MG63 (cell line): ENCODE data around the gene BCL3. TPM values are rescaled to one million over a fixed set of nuclear protein-coding genes. Genes with fewer than 3 reads are reported as not detected.

Experiments used
- total RNA-seq: library from RNA; depleted of rRNA; stranded (reverse); fragments of >200 nt; shearing (Covaris generic); gene quantifications from 2 replicates; pipeline ENCODE4 v1.2.3, GENCODE V29; 2014; ENCODE audit warnings: low replicate concordance; rRNA removed

Gene BCL3
- total RNA-seq, 1 experiment from 2014 or later = 3.6 TPM

Other genes starting within 250 kb of the BCL3 start
- gene ZNF180, start 248.2 kb upstream of the BCL3 start, total RNA-seq = 4.4 and 11.7 TPM in 2 replicates
- not detected in 2 replicates for gene CEACAM20, start 219.0 kb upstream of the BCL3 start, total RNA-seq
- gene IGSF23, start 135.1 kb upstream of the BCL3 start, total RNA-seq = 3.0 TPM in 1 of 2 replicates, not detected in the other
- 120 and 141 TPM in 2 replicates for gene PVR, start 104.8 kb upstream of the BCL3 start, total RNA-seq
- 0.47 and 0.69 TPM in 2 replicates for gene CEACAM19, start 77.2 kb upstream of the BCL3 start, total RNA-seq
- gene CEACAM16, start 49.6 kb upstream of the BCL3 start, total RNA-seq = 0.92 TPM in 1 of 2 replicates, not detected in the other
- not detected in 2 replicates for gene CBLC, start 29.2 kb downstream of the BCL3 start, total RNA-seq
- gene BCAM, start 60.4 kb downstream of the BCL3 start, total RNA-seq = 4.1 and 6.1 TPM in 2 replicates
- 23.6 and 38.2 TPM in 2 replicates for gene NECTIN2, start 97.6 kb downstream of the BCL3 start, total RNA-seq
- gene TOMM40, start 142.5 kb downstream of the BCL3 start, total RNA-seq = 265 and 461 TPM in 2 replicates
- gene APOE, start 157.1 kb downstream of the BCL3 start, total RNA-seq = 0.67 and 3.2 TPM in 2 replicates
- gene APOC1, start 165.9 kb downstream of the BCL3 start, total RNA-seq = not detected in 2 replicates
- gene APOC4, start 193.5 kb downstream of the BCL3 start, total RNA-seq = not detected in 2 replicates
- gene APOC2, start 197.3 kb downstream of the BCL3 start, total RNA-seq = not detected in 2 replicates
- 5.2 and 14.0 TPM in 2 replicates for gene CLPTM1, start 206.7 kb downstream of the BCL3 start, total RNA-seq